NCI-H2227 (cell line): Measurements from ENCODE around the gene NPEPL1.
"Not testable (repeated sequence)": the region's sequence is repeated elsewhere in the genome, so short reads cannot be mapped to it uniquely, and the experiment has no call there.

Experiments used
- DNase-seq: peaks from one replicate; lab custom pipeline; 2025; ENCODE audit not compliant: unreplicated experiment; lab: John Stamatoyannopoulos, UW

The NPEPL1 gene

DNA sequence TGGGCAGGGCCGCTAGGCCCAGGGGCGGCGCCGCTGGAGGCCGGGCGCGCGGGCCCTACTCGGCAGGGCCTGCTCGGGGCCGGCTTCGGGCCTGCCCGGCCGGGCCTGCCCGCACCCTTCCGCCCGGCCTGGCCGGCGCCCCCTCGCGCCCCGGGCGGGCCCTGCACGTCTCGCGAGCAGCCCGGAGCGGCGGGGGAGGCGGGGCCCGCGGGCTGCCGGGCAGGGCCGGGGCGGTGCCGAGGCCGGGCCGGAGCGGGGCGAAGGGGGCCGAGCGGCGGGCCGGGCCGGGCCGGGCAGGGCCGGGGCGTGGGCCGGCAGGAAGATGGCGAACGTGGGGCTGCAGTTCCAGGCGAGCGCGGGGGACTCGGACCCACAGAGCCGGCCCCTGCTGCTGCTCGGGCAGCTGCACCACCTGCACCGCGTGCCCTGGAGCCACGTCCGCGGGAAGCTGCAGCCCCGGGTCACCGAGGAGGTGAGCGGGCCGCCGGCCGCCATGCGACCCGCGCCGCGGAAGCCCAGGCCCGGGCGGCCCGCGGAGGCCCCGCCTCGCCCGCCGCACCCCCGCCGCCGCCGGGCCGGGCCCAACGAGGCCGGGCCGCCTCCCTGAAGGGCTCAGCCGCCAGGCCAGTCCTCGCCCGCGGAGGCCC, at the start of gene NPEPL1:
TSS of gene NPEPL1 (plus strand) at position 222 of the 647 bp plus-strand sequence. CDS start at position 323, 101 bp downstream.
- DNase-seq: no peak

DNA sequence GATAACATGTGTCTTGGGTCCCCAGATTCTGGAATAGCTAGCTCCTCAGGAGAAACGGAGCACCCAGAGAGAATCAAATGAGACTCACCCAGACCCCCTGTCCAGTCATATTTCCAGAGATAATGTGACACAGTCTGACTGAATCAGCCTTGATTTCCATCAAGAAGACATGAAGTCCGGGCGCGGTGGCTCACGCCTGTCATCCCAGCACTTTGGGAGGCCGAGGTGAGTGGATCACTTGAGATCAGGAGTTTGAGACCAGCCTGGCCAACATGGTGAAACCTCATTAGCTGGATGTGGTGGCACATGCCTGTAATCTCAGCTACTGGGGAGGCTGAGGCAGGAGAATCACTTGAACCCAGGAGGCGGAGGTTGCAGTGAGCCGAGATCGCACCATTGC, 49.7 kb upstream of the NPEPL1 start:
- not testable (repeated sequence) for DNase-seq

- no peak for DNase-seq
These were observed 47.1 kb upstream of the NPEPL1 start for GRCh38 chr20:58645412-58645968.

GRCh38 chr20:58646257-58646656, 46.3 kb upstream of the NPEPL1 start:
- no peak for DNase-seq

GRCh38 chr20:58646703-58647102, 45.9 kb upstream of the NPEPL1 start:
- DNase-seq: no peak

DNA sequence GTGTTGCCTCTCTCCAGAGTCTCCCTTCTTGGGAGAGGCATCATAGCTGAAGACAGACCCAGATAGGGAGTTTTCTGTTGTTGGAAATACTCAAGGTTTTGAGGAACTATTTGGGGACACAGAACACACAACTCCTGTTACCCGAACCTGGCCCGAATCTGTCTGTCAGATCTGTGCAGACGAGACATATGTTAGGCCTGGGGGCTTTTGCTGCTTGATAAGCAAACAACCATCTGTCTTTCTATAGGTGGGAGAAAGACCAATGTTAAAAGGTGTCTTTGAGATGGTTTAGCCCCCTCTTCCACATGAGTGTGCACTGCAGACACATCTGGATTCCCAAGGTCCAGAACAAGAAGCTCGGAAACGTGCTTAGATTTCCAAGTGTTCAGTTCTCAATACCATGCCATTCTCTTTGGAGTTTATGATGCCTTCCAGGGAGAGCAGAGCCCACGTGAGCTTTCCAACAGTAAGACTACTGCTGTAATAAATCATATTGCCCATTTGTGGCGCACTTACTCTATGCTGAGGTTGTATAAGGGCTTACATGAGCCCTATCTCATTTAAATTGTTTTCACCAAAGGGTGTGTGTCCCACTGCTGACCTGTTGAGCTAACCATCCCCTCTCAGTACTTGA, 45.3 kb upstream of the NPEPL1 start:
- DNase-seq: no peak

- DNase-seq: no peak
These were observed 44.7 kb upstream of the NPEPL1 start for GRCh38 chr20:58647796-58648501.

DNA sequence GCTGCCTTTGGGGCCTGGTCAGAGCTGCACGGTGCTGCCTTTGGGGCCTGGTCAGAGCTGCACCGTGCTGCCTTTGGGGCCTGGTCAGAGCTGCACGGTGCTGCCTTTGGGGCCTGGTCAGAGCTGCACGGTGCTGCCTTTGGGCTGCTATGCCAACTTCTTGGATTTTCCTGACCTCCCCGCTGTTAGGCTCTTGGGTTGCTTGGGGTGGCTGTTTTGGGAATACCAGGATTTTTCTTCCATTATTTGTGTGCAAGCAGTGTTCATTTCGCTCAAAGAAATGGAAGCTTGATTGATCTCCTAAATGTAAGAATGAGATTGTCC, 44.1 kb upstream of the NPEPL1 start:
- DNase-seq: not testable (repeated sequence)

GRCh38 chr20:58649288-58650180, 43.1 kb upstream of the NPEPL1 start:
- peak; percentile 23 for DNase-seq

DNA sequence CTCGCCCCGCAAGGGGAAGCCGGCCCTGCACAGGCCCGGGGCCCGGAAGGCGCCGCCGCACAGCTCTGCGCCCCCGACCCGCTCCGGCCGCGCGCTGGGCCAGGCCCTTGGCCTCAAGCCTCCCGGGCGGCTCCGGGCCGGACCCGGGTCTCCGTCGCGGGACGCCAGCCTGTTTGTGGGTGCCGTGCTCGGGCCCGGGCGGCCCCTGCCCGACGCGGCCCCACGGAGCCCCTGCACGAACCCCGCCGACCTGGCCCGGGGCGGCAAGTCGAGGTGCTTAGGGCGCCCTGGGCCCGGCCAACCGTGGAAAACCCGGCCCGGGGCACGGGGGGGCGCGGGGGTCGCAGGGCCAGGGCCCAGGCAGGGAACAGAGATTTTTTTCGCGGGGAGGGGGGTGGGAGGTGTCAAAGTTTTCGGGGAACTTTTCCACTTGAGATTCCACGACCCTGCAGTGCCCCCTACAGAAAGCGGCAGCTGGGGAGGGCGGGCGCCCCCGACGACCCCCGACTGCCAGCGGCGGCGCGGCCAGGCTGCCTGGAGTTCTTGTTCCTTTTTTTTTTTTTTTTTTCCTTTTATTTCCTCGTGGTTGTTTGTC, 42.3 kb upstream of the NPEPL1 start:
- peak; percentile 19 for DNase-seq

DNA sequence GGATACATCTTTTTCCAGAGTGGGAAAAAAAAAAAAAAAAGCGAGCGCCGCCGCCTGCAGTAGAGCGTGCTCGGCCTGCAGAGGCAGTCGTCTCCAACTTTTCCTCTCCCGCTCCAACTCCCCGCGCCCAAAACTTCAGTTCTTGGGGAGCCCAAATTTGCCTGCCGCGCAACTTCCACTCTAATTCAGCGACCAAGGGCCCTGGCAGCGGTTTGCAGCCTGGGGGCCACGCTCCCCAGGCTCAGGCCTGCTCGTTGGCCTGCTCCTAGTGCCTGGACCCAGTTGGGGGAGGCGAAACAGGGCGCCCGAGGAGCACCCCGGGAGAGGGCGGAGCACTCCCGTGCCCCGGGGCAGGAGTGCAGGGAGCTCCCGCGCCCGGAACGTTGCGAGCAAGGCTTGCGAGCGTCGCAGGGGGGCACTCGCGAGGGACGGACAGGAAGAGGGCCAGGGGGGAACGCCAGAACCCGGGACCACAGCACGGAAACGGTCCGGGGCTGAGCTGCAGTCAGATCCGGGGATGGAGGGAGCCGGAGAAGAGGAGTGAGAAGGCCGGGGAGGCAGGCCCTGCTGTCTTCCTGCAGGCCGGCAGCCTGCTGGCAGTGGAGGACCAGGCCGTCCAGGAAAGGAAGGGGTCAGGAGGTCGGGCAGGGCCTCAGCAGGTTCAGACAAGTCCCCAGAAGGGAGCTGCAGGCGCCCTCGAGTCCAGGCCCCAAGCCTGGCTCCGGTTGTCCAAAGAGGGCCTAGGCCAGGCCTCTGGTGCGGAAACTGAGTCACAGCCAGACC, 41.6 kb upstream of the NPEPL1 start, which contains the start of gene STX16:
TSS of gene STX16 (plus strand) at position 508 of the 783 bp plus-strand sequence. CDS start 724 bp downstream, outside the sequence.
- peak; percentile 95 for DNase-seq

- peak; percentile 89 for DNase-seq
These were observed 41.0 kb upstream of the NPEPL1 start for GRCh38 chr20:58651559-58651945.

- peak; percentile 57 for DNase-seq
These were observed 40.5 kb upstream of the NPEPL1 start for GRCh38 chr20:58651946-58652605.

DNA sequence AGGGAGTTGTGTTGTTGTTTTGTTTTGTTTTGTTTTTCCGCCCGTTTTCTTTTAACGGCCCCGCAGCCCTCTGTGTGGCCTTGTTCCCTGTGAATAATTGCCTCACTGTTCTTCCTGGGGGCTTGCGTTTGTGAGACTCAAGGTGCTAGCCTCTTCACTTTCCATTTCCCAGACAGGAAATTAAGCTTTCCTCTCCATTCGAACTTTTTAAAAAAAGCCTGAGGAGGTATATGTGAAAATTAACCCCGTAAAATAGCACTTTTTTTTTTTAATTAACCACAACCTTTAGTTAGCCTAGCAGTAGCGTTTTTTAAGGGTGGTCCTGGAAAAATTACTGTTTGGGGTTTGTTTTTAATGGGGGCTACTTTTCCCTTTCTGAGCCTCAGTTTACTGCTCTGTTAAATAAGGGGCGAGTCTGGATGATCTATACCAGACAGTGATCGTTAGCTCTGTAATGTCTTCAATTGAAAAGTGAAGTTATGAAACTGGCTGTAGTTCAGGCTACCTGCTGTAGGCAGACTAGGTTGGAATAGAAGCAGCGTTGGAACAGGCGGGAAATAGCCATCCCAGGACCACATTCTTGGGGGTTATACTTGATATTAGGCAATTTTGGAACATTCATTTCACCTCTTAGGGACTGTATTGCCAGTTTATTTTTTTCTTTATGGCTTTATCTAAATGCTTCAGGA, 39.9 kb upstream of the NPEPL1 start:
- DNase-seq: no peak

- no peak for DNase-seq
These were observed 38.3 kb upstream of the NPEPL1 start for GRCh38 chr20:58654337-58654736.

GRCh38 chr20:58655328-58656107, 37.1 kb upstream of the NPEPL1 start:
- no peak for DNase-seq

DNA sequence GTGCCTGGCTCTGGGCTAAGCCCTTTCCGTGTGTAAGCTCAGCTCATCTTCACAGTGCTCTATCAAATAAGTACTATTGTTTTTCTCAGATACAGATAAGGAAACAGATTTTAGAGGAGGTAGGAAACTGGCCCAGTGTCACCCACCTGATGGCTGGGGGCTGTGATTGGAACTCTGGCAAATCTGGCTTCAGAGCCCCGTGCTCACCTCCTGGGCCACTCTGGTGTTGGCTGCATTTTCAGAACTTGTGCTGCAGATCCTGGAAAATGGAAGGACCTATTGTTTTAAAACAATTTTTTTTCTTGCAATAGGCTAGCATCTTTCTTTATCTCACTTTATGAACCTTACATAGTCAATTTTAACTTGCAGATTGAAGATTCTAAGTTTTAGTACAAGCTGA, 35.8 kb upstream of the NPEPL1 start:
- DNase-seq: no peak

- no peak for DNase-seq
These were observed 35.3 kb upstream of the NPEPL1 start for GRCh38 chr20:58657262-58657661.
